K562 (cell line): ENCODE measurements around the gene ITPR3. TPM values are rescaled to one million over a fixed set of nuclear protein-coding genes. Genes with fewer than 3 reads are reported as not detected.

Experiments
- AFF4 ChIP-seq: sonication (generic); formaldehyde crosslinking; IDR thresholded peaks from 2 replicates; pipeline ENCODE4 v1.8.0; 2023; ENCODE audit warnings: mild to moderate bottlenecking, missing genetic modification reagents
- CAMTA2 ChIP-seq: fragments of 250-450 bp; sonication (Bioruptor Pico); conservative IDR thresholded peaks from 2 replicates; pipeline ENCODE4 v1.5.1; 2022
- CTBP1 ChIP-seq: fragments of 450-650 bp; IDR thresholded peaks from 2 replicates; pipeline ENCODE4 v1.6.1; 2016; ENCODE audit warnings: borderline replicate concordance
- DDX20 ChIP-seq: fragments of 450-650 bp; IDR thresholded peaks from 2 replicates; pipeline ENCODE4 v1.6.1; 2016; ENCODE audit warnings: missing genetic modification characterization, low read depth, mild to moderate bottlenecking, missing compliant biosample characterization, moderate library complexity
- HES1 ChIP-seq: fragments of 450-650 bp; IDR thresholded peaks from 2 replicates; pipeline ENCODE4 v1.6.1; 2016; ENCODE audit warnings: low read depth, mild to moderate bottlenecking, moderate library complexity
- MGA ChIP-seq: fragments of 450-650 bp; IDR thresholded peaks from 2 replicates; pipeline ENCODE4 v1.6.1; 2016; ENCODE audit warnings: mild to moderate bottlenecking, moderate library complexity
- polyA plus RNA-seq, 8 experiments: library from polyadenylated mRNA; depleted of rRNA in 4 of 8; stranded (reverse) in 5 of 8; unstranded in 3 of 8; fragments of >200 nt; fragmentation: Nextera tagmentation in 2 of 8; fragmentation: Illumina TruSeq in 1 of 8; extraction: Ambion mirVana in 2 of 8; extraction: Trizol in 1 of 8; gene quantifications; 2 replicates each; pipeline versions ENCODE4 v1.2.1 to v1.2.3, GENCODE V29; 2011 to 2014; ENCODE audit warnings: inconsistent platforms in 1 of 8, missing spikeins in 1 of 8
- total RNA-seq, 7 experiments: library from RNA; depleted of rRNA in 6 of 7; stranded (reverse); fragments of >200 nt in 6 of 7; fragmentation: Illumina TruSeq in 2 of 7; extraction: Trizol in 2 of 7; gene quantifications; 2 replicates each; pipeline versions ENCODE4 v1.2.1 to v1.2.3, GENCODE V29; 2011 to 2021; ENCODE audit warnings: low replicate concordance in 1 of 7

ITPR3 gene
- total and polyA plus RNA-seq, 9 of the 15 experiments (the other 6 are each of a cell fraction or from before 2014, with no cell fraction given) = 0.39 to 35.7 (median 13.2) TPM

- TF ChIP-seq AFF4 = no peak
- no peak for TF ChIP-seq MGA
- no peak for TF ChIP-seq CAMTA2
- TF ChIP-seq HES1 = no peak
- no peak for TF ChIP-seq CTBP1
- TF ChIP-seq DDX20 (tag) = no peak
Measured at GRCh38 chr6:33620158-33620855, 815 bp upstream of the ITPR3 start (continued).
